PC-3 (cell line): ENCODE data around the gene PRPF6.

Source experiments
- CTCF ChIP-seq: fragments of 300-600 bp; sonication (generic); conservative IDR thresholded peaks from 2 replicates; pipeline ENCODE4 v1.5.1; 2017; ENCODE audit warnings: antibody characterized with exemption, low read depth, mild to moderate bottlenecking, low read length
- EZH2 ChIP-seq: fragments of 300-600 bp; sonication (generic); IDR thresholded peaks from one replicate; pipeline ENCODE4 v1.6.1; 2017; ENCODE audit warnings: antibody characterized with exemption, mild to moderate bottlenecking, low read length; ENCODE audit not compliant: unreplicated experiment
- EZH2phosphoT487 ChIP-seq: fragments of 300-600 bp; sonication (generic); IDR thresholded peaks from 2 replicates; pipeline ENCODE4 v1.6.1; 2018; ENCODE audit warnings: mild to moderate bottlenecking, antibody characterized with exemption, low read length, borderline replicate concordance

DNA sequence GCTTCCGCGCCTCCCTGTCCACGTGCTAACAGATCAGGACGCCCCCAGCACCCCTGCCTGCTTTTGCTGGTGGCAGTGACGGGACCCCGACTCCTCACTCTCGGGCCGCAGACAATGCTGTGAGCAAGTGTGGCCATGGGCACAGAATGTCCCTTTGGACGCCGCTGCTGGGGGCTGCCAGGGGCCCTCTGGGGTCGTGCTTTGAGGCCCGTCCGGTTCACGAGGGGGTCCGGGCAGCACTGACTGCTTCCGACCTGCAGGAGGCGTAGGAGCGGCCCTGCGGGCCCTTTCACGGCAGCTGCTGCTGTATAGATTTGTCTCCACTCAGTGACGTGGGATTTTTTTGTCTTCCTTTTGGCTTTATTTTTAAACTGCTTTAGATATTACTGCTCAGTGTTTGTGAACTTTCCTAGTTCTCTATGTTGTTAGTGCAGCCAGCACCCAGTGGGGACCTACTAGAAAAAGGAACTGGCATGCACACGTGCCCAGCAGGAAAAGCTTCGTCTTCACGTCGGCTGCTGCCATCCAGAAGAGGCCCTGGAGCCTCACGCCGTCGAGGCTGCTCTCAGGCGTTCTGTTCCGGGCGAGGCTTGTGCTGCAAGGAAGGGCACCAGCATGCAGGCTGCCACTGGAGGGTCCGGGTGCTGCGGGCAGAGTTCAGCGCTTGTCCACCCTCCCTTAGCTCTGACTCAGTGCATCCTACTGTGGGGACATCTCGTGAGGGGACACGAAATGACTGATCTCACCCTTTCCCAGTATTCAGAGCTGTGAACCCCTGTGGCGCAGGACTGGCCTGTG lies 46.5 kb upstream of the PRPF6 start:
- TF ChIP-seq CTCF: peak; percentile 47; the same call in 1 of the 2 replicates
- no peak for TF ChIP-seq EZH2
- no peak for TF ChIP-seq EZH2phosphoT487
